Glutamatergic neuron (in vitro differentiated cells): ENCODE data around the gene CELA3A. TPM values are rescaled to one million over a fixed set of nuclear protein-coding genes. Genes with fewer than 3 reads are reported as not detected.

Experiments used
- DNase-seq: peaks from one replicate; pipeline ENCODE4 v3.0.0; 2022
- H3K27ac Mint-ChIP-seq: one replicate; pipeline ENCODE4 v1.8.0; 2020; ENCODE audit warnings: mild to moderate bottlenecking, mixed read lengths, inconsistent platforms; ENCODE audit not compliant: unreplicated experiment
- H3K27me3 Mint-ChIP-seq: one replicate; pipeline ENCODE4 v1.8.0; 2020; ENCODE audit warnings: mild to moderate bottlenecking, moderate library complexity, mixed read lengths, inconsistent platforms; ENCODE audit not compliant: unreplicated experiment
- H3K36me3 Mint-ChIP-seq: one replicate; pipeline ENCODE4 v1.8.0; 2020; ENCODE audit warnings: mild to moderate bottlenecking, mixed read lengths, inconsistent platforms; ENCODE audit not compliant: unreplicated experiment
- H3K4me1 Mint-ChIP-seq: one replicate; pipeline ENCODE4 v1.8.0; 2020; ENCODE audit warnings: mild to moderate bottlenecking, low read depth, mixed read lengths, inconsistent platforms; ENCODE audit not compliant: unreplicated experiment
- H3K4me3 Mint-ChIP-seq: one replicate; pipeline ENCODE4 v1.8.0; 2020; ENCODE audit warnings: mild to moderate bottlenecking, mixed read lengths, inconsistent platforms; ENCODE audit not compliant: unreplicated experiment
- H3K9me3 Mint-ChIP-seq: one replicate; pipeline ENCODE4 v1.8.0; 2020; ENCODE audit warnings: mild to moderate bottlenecking, moderate library complexity, mixed read lengths, inconsistent platforms; ENCODE audit not compliant: unreplicated experiment
- total RNA-seq: library from RNA; stranded (reverse); fragmentation: NEBNext Ultra II Directional; extraction: Animal tissue kit (Norgen Biotek cat#: 25700); gene quantifications from one replicate; pipeline ENCODE4 v1.2.1, GENCODE V29; 2021; ENCODE audit not compliant: unreplicated experiment
- TF ChIP-seq, protein P1 (sequence below): fragments of 200-600 bp; sonication (generic); IDR thresholded peaks from one replicate; pipeline ENCODE4 v1.5.0; 2021; ENCODE audit not compliant: partially characterized antibody, unreplicated experiment

Gene CELA3A
- total RNA-seq, 1 donor from 2014 or later = not detected

DNA sequence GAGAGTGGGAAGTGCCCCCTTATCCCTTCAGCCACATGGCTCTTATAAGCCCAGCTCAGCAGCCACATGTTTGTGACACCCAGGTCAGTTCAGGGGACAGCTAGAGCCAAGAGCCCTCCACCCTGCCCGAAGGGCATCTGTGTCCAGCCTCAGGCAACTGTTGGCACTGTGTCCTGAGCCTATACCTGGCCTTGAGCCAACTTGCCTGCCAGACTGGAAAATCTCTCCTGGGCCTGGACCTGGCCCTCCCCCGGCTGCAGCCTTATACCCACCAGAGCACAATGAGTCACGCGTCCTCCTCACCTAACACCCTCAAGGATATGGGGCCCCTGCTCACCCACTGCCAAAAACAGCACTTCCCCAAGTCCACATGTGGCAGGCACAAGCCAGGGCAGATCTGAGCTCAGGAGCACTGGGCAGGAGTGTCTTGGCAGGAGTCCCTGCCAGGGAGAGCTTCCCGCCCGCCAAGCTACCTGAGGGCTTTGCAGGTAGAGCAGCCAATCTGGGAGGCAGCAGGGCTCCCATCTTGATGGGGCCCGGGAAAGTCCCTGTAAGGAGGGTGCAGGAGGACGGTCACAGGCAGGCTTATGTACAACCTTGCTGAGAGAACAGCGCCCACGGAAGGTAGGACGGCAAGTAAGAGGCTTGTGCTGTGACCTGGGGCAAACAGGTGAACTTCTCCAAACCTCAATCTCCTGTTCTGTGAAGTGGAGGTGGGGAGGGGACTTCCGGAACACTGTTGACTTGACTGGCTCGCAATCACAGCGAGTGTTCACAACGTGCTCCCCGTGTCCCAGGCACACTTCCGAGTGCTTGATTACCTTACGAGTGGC lies 44.5 kb upstream of the CELA3A start:
- peaks cover 4% of the 10 kb centered on the region for H3K27me3 Mint-ChIP-seq
- no peak overlapping the region for H3K27ac Mint-ChIP-seq
- TF ChIP-seq, protein P1, sequence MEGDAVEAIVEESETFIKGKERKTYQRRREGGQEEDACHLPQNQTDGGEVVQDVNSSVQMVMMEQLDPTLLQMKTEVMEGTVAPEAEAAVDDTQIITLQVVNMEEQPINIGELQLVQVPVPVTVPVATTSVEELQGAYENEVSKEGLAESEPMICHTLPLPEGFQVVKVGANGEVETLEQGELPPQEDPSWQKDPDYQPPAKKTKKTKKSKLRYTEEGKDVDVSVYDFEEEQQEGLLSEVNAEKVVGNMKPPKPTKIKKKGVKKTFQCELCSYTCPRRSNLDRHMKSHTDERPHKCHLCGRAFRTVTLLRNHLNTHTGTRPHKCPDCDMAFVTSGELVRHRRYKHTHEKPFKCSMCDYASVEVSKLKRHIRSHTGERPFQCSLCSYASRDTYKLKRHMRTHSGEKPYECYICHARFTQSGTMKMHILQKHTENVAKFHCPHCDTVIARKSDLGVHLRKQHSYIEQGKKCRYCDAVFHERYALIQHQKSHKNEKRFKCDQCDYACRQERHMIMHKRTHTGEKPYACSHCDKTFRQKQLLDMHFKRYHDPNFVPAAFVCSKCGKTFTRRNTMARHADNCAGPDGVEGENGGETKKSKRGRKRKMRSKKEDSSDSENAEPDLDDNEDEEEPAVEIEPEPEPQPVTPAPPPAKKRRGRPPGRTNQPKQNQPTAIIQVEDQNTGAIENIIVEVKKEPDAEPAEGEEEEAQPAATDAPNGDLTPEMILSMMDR = no peak
- peaks cover 5% of the 10 kb centered on the region for H3K9me3 Mint-ChIP-seq
- DNase-seq = no peak
- no peaks in the 10 kb centered on the region for H3K36me3 Mint-ChIP-seq
- no peak overlapping the region for H3K4me3 Mint-ChIP-seq
- H3K4me1 Mint-ChIP-seq = no peaks in the 10 kb centered on the region

DNA sequence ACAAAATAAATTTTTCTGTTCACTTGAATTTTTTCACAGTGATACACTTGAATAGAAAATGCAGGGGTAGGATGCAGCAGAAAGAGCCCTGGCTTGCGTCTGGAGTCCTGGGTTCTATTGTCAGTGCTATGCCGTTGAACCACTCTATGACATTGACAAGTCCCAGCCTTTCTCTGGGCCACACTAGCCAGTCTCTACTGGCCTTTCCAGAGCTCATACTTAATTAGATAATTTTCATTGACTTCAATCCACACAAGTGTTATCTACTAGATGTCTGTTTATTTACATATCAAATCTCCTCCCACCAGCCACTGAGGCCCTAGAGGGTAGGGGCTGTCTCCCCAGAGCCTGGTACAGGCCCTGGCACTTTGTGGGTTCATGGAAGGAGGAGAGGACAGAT lies 40.1 kb upstream of the CELA3A start:
- TF ChIP-seq, protein P1 = no peak
- Mint-ChIP-seq H3K27me3 (peaks cover 4% of the 10 kb centered on the region), H3K36me3 (no peaks in the 10 kb centered on the region), H3K27ac (no peak overlapping the region), H3K4me1 (no peaks in the 10 kb centered on the region), H3K4me3 (no peak overlapping the region), H3K9me3 (peaks cover 4% of the 10 kb centered on the region)
- no peak for DNase-seq

DNA sequence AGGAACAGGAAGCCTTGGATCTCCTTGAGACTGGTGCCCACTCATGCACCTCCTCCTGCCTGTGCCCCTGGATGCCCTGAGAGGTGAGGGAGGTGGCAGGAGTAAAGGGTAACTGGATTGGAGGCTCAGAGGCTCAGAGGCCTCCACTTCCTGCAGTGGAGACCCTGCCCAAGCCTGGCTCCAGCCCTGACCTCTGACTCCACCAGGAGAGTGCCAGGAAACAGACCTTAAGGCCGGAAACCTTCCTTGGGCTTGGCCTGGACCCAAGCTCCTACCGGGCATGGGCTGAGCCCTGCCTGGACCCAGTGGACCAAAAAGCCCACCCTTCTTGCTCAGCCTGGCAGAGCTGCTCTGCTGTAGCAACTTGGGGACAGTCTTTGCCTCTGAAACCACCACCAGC lies 39.7 kb upstream of the CELA3A start:
- H3K27ac Mint-ChIP-seq = no peak overlapping the region

DNA sequence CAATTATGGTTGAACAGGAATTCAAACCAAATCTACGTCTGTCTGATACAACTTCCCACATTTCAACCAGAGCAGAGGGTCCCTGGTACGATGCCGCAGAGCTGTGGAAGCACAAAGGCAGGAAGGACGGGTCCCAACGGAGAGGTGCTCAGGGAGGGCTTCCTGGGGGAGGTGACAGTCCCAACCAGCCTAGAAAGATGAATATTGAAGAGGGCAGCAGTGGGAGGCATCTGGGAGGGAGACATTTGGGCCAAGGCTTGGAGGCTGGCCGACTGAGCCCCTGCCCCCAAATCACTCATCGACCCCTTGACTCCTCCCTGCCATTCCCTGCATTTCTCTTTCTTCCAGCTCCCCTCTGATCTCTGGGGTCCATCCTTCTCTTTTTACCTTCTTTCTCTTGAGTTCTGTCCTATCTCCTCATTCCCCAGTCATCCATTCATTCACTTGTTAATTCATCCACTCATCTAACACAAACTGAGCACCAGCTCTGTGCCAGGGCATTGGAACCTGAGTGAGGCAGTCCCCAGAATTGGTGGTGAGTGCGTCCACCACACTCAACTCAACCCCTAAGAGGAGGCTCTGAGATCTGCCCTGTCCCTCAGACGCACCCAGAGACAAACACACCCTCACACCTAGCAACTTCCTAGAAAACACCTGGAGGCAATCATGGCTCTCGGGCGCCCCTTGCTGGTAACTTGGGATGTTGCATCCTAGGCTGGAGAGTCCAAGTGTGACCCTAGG lies 37.8 kb upstream of the CELA3A start:
- TF ChIP-seq, protein P1 = peak; percentile 91
- Mint-ChIP-seq H3K9me3 (peaks cover 2% of the 10 kb centered on the region), H3K4me3 (no peak overlapping the region), H3K4me1 (no peaks in the 10 kb centered on the region), H3K27ac (no peak overlapping the region), H3K27me3 (peaks cover 1% of the 10 kb centered on the region), H3K36me3 (no peaks in the 10 kb centered on the region)
- peak; percentile 86 for DNase-seq

More for the DNA sequence above, 39.7 kb upstream of the CELA3A start:
- no peaks in the 10 kb centered on the region for H3K36me3 Mint-ChIP-seq
- no peaks in the 10 kb centered on the region for H3K4me1 Mint-ChIP-seq
- H3K9me3 Mint-ChIP-seq = peaks cover 4% of the 10 kb centered on the region
- DNase-seq = no peak
- H3K27me3 Mint-ChIP-seq = peaks cover 4% of the 10 kb centered on the region
- TF ChIP-seq, protein P1 = no peak
- H3K4me3 Mint-ChIP-seq = no peak overlapping the region
